HFFc6 (cell line): ENCODE measurements around the gene AK3. TPM values are rescaled to one million over a fixed set of nuclear protein-coding genes. Genes with fewer than 3 reads are reported as not detected.

Experiments
- DNase-seq: peaks from one replicate; pipeline ENCODE4 v3.0.0-alpha.2; 2018
- H3K27ac Mint-ChIP-seq: 2 replicates; pipeline ENCODE4 v1.8.0; 2020; ENCODE audit warnings: mild to moderate bottlenecking, mixed read lengths
- H3K27me3 Mint-ChIP-seq: 2 replicates; pipeline ENCODE4 v1.8.0; 2021; ENCODE audit warnings: mild to moderate bottlenecking, moderate library complexity, mixed read lengths; ENCODE audit not compliant: insufficient read depth
- H3K36me3 Mint-ChIP-seq: 2 replicates; pipeline ENCODE4 v1.8.0; 2021; ENCODE audit warnings: low read depth, mixed read lengths
- H3K4me1 Mint-ChIP-seq: 2 replicates; pipeline ENCODE4 v1.8.0; 2020; ENCODE audit warnings: low read depth, mixed read lengths
- H3K4me3 Mint-ChIP-seq: 2 replicates; pipeline ENCODE4 v1.8.0; 2020; ENCODE audit warnings: mild to moderate bottlenecking, moderate library complexity, mixed read lengths
- H3K9me3 Mint-ChIP-seq: 2 replicates; pipeline ENCODE4 v1.8.0; 2020; ENCODE audit warnings: mild to moderate bottlenecking, mixed read lengths
- total RNA-seq, 6 experiments: library from RNA; stranded (reverse); fragmentation: NEBNext Ultra II Directional; extraction: Animal tissue kit (Norgen Biotek cat#: 25700); gene quantifications; 2 replicates in 1 of 6; 3 replicates in 5 of 6; pipeline ENCODE4 v1.2.3, GENCODE V29; 2021
- TF ChIP-seq, protein P1 (sequence below): fragments of 200-600 bp; sonication (generic); IDR thresholded peaks from 2 replicates; pipeline ENCODE4 v1.5.0; 2021; ENCODE audit warnings: antibody characterized with exemption, mild to moderate bottlenecking

Gene AK3
- total RNA-seq, 6 experiments from 2014 or later, result 42.2 to 46.0 (median 43.5) TPM

DNA sequence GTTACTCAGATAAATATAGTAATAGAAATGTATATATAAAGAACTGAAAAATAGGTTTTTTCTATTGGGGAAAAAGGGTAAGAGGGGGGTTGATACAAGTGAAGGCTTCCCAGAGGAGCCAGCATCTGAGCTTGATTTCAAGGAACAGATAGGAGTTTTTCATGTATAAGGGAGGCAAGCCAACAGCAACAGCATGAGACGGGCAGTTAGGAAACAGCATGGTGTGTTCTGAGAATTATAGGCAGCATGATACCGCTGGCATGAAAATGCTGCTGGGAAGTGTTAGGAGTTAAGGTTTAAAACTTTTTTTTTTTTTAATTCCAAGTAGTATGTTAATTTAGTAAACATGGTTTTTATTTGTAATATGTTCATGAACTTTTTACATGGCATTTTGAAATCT is 52.0 kb downstream of the AK3 start:
- no peak for DNase-seq
- Mint-ChIP-seq H3K9me3 (no peaks in the 10 kb centered on the region), H3K27ac (no peak overlapping the region), H3K4me1 (peaks cover 42% of the 10 kb centered on the region), H3K4me3 (no peak overlapping the region), H3K27me3 (no peaks in the 10 kb centered on the region), H3K36me3 (peaks cover 18% of the 10 kb centered on the region)
- TF ChIP-seq, protein P1, sequence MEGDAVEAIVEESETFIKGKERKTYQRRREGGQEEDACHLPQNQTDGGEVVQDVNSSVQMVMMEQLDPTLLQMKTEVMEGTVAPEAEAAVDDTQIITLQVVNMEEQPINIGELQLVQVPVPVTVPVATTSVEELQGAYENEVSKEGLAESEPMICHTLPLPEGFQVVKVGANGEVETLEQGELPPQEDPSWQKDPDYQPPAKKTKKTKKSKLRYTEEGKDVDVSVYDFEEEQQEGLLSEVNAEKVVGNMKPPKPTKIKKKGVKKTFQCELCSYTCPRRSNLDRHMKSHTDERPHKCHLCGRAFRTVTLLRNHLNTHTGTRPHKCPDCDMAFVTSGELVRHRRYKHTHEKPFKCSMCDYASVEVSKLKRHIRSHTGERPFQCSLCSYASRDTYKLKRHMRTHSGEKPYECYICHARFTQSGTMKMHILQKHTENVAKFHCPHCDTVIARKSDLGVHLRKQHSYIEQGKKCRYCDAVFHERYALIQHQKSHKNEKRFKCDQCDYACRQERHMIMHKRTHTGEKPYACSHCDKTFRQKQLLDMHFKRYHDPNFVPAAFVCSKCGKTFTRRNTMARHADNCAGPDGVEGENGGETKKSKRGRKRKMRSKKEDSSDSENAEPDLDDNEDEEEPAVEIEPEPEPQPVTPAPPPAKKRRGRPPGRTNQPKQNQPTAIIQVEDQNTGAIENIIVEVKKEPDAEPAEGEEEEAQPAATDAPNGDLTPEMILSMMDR, result no peak

DNA sequence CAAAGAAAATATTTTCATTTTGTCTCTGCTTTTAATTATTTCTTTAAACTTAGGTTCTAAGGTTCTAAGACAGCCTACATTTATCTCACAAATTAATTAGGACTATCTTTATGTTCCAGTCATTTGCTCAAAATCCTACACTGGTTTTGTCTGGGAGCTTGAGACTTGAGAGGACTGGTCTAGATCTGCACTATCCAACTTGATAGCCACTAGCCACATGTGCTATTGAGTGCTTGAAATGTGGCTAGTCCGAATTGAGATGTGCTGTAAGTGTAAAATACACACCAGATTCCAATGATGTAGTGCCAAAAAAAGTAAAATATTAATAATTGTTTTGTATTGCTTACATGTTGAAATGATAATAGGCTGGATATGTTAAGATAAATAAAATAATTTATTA is 54.4 kb downstream of the AK3 start:
- Mint-ChIP-seq H3K4me3 (no peak overlapping the region), H3K4me1 (peaks cover 34% of the 10 kb centered on the region), H3K27me3 (no peaks in the 10 kb centered on the region; the same call in 1 of the 2 replicates), H3K36me3 (peaks cover 19% of the 10 kb centered on the region), H3K27ac (no peak overlapping the region), H3K9me3 (no peaks in the 10 kb centered on the region)
- TF ChIP-seq, protein P1, result no peak
- DNase-seq, result no peak

DNA sequence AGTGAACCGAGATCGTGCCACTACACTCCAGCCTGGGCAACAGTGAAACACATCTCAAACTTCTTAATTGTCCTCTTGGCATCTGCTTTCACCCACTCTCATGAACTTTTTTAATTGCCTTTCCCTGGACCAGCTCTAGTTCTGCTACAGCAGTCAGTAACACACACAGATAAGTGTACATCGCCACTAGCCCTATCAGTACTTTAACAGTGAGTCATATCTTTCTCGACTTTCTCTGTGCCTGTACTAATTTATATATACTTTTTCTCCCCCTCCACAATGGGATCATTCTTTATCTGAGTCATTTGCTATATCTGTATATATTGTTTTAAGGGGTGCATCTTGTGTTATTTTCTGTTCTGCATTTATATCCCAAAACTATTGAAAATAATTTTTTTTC is 54.9 kb downstream of the AK3 start:
- Mint-ChIP-seq H3K36me3 (peaks cover 19% of the 10 kb centered on the region), H3K4me3 (no peak overlapping the region), H3K27me3 (no peaks in the 10 kb centered on the region; the same call in 1 of the 2 replicates), H3K27ac (peak overlapping the region; percentile 25), H3K9me3 (no peaks in the 10 kb centered on the region), H3K4me1 (peaks cover 29% of the 10 kb centered on the region)
- TF ChIP-seq, protein P1, result no peak
- DNase-seq, result no peak

DNA sequence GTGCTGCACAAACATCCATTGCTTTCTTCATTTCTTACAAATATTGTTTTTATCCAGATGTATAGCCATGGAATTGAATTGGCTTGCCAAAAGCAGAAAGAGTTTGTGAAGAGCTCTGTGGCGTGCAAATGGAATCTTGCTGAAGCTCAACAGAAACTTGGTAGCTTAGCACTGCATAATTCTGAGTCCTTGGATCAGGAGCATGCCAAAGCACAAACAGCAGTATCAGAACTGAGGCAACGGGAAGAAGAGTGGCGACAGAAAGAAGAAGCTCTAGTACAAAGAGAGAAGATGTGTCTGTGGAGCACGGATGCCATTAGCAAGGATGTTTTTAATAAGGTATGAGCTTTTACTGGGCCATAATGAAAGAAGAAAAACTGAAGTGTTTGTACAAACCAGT is 56.2 kb downstream of the AK3 start:
- Mint-ChIP-seq H3K36me3 (peaks cover 11% of the 10 kb centered on the region; the same call in 1 of the 2 replicates), H3K9me3 (no peaks in the 10 kb centered on the region), H3K4me1 (peaks cover 26% of the 10 kb centered on the region), H3K27me3 (no peaks in the 10 kb centered on the region; the same call in 1 of the 2 replicates), H3K4me3 (no peak overlapping the region), H3K27ac (no peak overlapping the region)
- DNase-seq, result no peak
- TF ChIP-seq, protein P1, result no peak

DNA sequence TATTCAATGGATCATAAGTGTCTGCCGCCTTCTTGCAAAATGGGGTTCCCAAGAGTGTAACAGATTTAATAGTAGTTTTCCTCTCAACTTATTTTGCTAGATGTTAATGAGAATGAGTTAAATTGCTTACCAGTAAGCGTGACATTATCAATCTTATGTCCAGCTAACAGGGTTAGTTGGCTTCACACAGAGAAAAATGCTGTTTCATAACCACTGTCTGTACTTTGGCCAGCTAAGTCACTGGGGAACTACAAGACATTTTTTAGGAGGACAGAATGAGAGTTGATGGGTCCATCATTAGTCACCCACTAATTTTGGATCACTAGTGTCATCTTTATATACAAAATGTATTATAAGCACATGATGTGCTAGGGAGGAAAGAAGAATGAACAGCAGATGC is 60.3 kb downstream of the AK3 start:
- no peaks in the 10 kb centered on the region; the same call in 1 of the 2 replicates for H3K27me3 Mint-ChIP-seq
- no peak overlapping the region for H3K4me3 Mint-ChIP-seq
- TF ChIP-seq, protein P1, result no peak
- peaks cover 11% of the 10 kb centered on the region for H3K4me1 Mint-ChIP-seq
- peak; percentile 45 for DNase-seq
- no peak overlapping the region for H3K27ac Mint-ChIP-seq
- H3K9me3 Mint-ChIP-seq, result no peaks in the 10 kb centered on the region
- H3K36me3 Mint-ChIP-seq, result 0 out of 2 replicates have a peak, but pooled peaks cover 11% of the 10 kb centered on the region

DNA sequence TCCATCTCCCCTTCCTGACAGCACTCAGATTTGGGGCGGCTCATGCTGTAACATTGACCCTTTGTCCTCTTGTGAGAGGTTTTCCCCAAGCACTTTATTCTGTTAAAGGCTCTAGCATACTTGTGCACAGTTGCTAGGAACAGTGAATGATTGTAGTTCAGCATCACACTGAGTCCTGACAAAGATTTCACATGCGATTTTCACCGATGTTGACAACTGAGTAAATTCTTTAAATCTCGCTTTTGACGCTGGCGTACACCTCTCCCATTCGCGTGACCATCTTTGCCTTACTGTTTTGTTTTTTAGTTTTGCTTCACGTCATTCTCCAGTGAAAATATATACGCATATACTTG is 60.9 kb downstream of the AK3 start:
- Mint-ChIP-seq H3K27ac (no peak overlapping the region), H3K27me3 (no peaks in the 10 kb centered on the region; the same call in 1 of the 2 replicates), H3K4me3 (no peak overlapping the region), H3K4me1 (peaks cover 12% of the 10 kb centered on the region), H3K36me3 (0 out of 2 replicates have a peak, but pooled peaks cover 11% of the 10 kb centered on the region), H3K9me3 (no peaks in the 10 kb centered on the region)
- TF ChIP-seq, protein P1, result no peak
- DNase-seq, result no peak
